ENCODE results near the gene UROC1. TPM values are rescaled to one million over a fixed set of nuclear protein-coding genes. Genes with fewer than 3 reads are reported as not detected.

The UROC1 gene
- total RNA-seq, 1 experiment from 2014 or later = not detected

DNA sequence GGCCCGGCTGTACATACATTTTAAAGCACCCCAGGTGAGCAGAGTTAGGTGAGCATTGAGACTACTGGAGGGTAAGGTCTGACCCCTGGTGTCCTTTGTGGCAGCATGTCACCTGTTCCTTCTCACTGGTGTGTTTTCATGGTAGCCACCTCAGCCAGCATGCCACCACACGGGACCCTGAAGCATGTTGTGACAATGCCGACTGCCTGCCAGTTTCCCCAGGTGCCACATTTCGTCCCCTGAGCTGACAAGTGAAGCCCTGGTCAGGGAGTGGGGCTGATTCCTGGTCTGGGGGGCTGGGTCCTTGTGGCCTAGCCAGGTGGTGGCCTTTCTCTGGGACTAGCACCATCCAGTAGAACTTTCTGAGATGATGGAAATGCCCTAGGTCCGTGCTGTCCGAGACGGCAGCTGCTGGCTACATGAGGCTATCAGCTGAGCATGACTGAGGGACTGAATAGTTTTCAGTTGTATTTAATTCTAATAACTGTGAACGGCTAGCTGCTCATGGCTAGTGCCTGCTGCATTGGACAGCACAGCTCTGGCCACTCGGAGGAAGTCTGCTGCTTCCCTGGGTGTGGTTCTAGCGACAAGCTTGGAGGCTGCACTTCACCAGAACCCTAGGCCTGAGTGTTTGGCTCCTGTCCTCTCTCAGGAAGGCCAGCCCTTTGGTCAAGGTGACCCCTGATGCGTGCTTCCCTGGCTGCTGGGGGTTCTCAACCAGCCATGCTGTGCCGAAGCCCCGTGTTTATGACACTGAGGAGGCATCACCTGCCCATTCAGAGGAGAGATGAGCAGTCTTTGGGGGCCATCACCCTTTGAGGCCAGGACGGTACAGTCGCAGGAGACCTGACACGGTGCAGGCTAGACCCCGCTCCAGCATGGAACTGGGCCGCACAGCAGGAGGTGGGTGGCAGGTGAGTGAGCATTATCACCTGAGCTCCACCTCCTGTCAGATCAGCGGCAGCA is 37.3 kb upstream of the UROC1 start:
- no peaks in the 10 kb centered on the region for H4K20me1 ChIP-seq (ENCODE audit: insufficient read depth)
- no TSS peak for BruUV-seq (replicated peaks)
- intact Hi-C loops (cut with micrococcal nuclease) = no loop called here
- H3K9me3 ChIP-seq (ENCODE audit: control insufficient read depth in 1 of 2, insufficient read depth in 1 of 2, low read depth in 1 of 2, low read length in 2 of 2) = no peaks in the 10 kb centered on the region
- no peaks in the 10 kb centered on the region for H3K79me2 ChIP-seq (ENCODE audit: insufficient read depth, low read length)
- POLR2A ChIA-PET = no interaction called here
- CTCF ChIA-PET = no interaction called here
- no peak for DNase-seq (ENCODE audit: low read depth, low spot score)
- H3K4me1 ChIP-seq (ENCODE audit: control insufficient read depth in 1 of 2, insufficient read depth in 2 of 2, low read length in 2 of 2) = no peaks in the 10 kb centered on the region
- no peaks in the 10 kb centered on the region for H3K27me3 ChIP-seq (ENCODE audit: insufficient read depth, low read length)
- H3K4me2 ChIP-seq (ENCODE audit: low read length) = no peak overlapping the region
- H3K9ac ChIP-seq (ENCODE audit: low read length) = no peak overlapping the region
- RAD21 ChIA-PET (ENCODE audit: low non-redundant PET in 1 of 2, low total read pairs in 2 of 2, uncharacterized antibody in 2 of 2, unreplicated experiment in 2 of 2) = no interaction called here
- no peak for ATAC-seq
- TF ChIP-seq ZFX (IDR thresholded peaks at IDR 0.05) (no peak), FOSL1 (IDR thresholded peaks at IDR 0.05; ENCODE audit: low read depth) (no peak), SP1 (IDR thresholded peaks at IDR 0.05; ENCODE audit: low read depth) (no peak), EZH2 (IDR thresholded peaks at IDR 0.05) (no peak), TCF7L2 (IDR thresholded peaks at IDR 0.05; ENCODE audit: borderline replicate concordance, extremely low read depth, insufficient read depth, insufficient read length) (no peak), YY1 (IDR thresholded peaks at IDR 0.05; ENCODE audit: extremely low read depth, insufficient replicate concordance, low read depth, low read length) (no peak), JUND (IDR thresholded peaks at IDR 0.05) (no peak), EGR1 (IDR thresholded peaks at IDR 0.05; ENCODE audit: low read depth) (no peak), RAD21 (IDR thresholded peaks at IDR 0.05; ENCODE audit: low read depth) (no peak), EZH2phosphoT487 (IDR thresholded peaks at IDR 0.05; ENCODE audit: borderline replicate concordance) (no peak), CBX3 (IDR thresholded peaks at IDR 0.05; ENCODE audit: low read depth) (no peak)
- TF ChIP-seq, protein P1, sequence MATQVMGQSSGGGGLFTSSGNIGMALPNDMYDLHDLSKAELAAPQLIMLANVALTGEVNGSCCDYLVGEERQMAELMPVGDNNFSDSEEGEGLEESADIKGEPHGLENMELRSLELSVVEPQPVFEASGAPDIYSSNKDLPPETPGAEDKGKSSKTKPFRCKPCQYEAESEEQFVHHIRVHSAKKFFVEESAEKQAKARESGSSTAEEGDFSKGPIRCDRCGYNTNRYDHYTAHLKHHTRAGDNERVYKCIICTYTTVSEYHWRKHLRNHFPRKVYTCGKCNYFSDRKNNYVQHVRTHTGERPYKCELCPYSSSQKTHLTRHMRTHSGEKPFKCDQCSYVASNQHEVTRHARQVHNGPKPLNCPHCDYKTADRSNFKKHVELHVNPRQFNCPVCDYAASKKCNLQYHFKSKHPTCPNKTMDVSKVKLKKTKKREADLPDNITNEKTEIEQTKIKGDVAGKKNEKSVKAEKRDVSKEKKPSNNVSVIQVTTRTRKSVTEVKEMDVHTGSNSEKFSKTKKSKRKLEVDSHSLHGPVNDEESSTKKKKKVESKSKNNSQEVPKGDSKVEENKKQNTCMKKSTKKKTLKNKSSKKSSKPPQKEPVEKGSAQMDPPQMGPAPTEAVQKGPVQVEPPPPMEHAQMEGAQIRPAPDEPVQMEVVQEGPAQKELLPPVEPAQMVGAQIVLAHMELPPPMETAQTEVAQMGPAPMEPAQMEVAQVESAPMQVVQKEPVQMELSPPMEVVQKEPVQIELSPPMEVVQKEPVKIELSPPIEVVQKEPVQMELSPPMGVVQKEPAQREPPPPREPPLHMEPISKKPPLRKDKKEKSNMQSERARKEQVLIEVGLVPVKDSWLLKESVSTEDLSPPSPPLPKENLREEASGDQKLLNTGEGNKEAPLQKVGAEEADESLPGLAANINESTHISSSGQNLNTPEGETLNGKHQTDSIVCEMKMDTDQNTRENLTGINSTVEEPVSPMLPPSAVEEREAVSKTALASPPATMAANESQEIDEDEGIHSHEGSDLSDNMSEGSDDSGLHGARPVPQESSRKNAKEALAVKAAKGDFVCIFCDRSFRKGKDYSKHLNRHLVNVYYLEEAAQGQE (IDR thresholded peaks at IDR 0.05; ENCODE audit: low read depth) = no peak
- TF ChIP-seq, protein P2, sequence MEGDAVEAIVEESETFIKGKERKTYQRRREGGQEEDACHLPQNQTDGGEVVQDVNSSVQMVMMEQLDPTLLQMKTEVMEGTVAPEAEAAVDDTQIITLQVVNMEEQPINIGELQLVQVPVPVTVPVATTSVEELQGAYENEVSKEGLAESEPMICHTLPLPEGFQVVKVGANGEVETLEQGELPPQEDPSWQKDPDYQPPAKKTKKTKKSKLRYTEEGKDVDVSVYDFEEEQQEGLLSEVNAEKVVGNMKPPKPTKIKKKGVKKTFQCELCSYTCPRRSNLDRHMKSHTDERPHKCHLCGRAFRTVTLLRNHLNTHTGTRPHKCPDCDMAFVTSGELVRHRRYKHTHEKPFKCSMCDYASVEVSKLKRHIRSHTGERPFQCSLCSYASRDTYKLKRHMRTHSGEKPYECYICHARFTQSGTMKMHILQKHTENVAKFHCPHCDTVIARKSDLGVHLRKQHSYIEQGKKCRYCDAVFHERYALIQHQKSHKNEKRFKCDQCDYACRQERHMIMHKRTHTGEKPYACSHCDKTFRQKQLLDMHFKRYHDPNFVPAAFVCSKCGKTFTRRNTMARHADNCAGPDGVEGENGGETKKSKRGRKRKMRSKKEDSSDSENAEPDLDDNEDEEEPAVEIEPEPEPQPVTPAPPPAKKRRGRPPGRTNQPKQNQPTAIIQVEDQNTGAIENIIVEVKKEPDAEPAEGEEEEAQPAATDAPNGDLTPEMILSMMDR (IDR thresholded peaks at IDR 0.05 in 2 of 3, conservative IDR thresholded peaks at IDR 0.05 in 1 of 3; ENCODE audit: borderline replicate concordance in 1 of 3, insufficient read depth in 1 of 3, low read depth in 2 of 3, low read length in 2 of 3) = no peak
- TF ChIP-seq, protein P3, sequence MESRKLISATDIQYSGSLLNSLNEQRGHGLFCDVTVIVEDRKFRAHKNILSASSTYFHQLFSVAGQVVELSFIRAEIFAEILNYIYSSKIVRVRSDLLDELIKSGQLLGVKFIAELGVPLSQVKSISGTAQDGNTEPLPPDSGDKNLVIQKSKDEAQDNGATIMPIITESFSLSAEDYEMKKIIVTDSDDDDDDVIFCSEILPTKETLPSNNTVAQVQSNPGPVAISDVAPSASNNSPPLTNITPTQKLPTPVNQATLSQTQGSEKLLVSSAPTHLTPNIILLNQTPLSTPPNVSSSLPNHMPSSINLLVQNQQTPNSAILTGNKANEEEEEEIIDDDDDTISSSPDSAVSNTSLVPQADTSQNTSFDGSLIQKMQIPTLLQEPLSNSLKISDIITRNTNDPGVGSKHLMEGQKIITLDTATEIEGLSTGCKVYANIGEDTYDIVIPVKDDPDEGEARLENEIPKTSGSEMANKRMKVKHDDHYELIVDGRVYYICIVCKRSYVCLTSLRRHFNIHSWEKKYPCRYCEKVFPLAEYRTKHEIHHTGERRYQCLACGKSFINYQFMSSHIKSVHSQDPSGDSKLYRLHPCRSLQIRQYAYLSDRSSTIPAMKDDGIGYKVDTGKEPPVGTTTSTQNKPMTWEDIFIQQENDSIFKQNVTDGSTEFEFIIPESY (IDR thresholded peaks at IDR 0.05; ENCODE audit: extremely low read depth, insufficient replicate concordance, low read length) = no peak
- TF ChIP-seq, protein P4, sequence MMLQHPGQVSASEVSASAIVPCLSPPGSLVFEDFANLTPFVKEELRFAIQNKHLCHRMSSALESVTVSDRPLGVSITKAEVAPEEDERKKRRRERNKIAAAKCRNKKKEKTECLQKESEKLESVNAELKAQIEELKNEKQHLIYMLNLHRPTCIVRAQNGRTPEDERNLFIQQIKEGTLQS (IDR thresholded peaks at IDR 0.05) = no peak
- H2AFZ ChIP-seq (ENCODE audit: low read depth, low read length, poor library complexity, severe bottlenecking) = no peak overlapping the region
- no peak overlapping the region for H3K27ac ChIP-seq (ENCODE audit: low read depth, low read length)
- H3K36me3 ChIP-seq (ENCODE audit: control insufficient read depth in 1 of 2, insufficient read depth in 2 of 2, low read length in 2 of 2) = no peaks in the 10 kb centered on the region
- H3K4me3 ChIP-seq (replicated peaks in 1 of 2; ENCODE audit: low read depth in 1 of 2, low read length in 2 of 2) = no peak overlapping the region
- H3K9me2 ChIP-seq (ENCODE audit: insufficient read depth) = no peaks in the 10 kb centered on the region

Measured in HCT116 (cell line).